NCI-H1092 (cell line): ENCODE measurements around the gene ZNF525.
"Not testable (repeated sequence)": the region's sequence is repeated elsewhere in the genome, so short reads cannot be mapped to it uniquely, and the experiment has no call there.

Experiments used
- DNase-seq: peaks from one replicate; lab custom pipeline; 2025; lab: John Stamatoyannopoulos, UW

Gene ZNF525

DNA sequence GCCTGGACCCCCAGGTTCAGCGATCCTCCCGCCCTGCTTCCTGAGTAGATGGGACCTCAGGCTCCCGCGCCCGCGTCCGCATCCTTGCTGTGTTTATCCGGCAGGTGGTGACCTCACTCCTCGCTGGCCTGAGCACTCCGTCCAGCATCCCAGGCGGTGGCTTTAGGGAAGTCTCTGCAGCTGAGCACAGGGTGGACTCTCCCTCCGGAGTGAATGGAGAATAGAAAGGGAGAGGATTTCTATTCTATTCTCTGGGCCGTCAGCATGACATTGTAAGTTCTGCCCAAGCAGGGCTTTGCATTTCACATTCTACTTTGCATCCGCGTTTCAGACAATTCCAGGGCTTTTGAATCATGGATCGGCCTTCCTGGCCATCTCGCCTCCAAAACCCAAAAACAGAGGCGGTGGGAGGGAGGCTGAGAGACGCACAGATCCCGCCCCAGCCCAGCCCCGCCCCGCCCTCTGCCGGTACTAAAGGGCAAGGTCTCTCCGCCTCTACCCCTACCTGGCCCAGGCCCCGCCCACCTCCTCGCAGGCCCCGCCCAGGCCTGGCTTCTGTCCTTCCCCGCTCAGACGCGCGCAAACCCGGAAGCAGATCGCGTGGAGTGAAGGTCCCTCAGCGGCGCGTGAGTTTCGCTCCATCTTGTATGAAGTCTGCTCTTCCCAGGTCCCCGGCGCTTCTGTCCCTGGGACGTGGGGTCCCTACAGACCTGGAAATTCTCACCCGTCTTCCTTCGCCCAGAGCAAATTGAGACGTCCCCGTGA lies at the start of gene ZNF525:
Gene ZNF525, plus strand, starts transcription at position 572 of the 765 bp plus-strand sequence. CDS start 6,577 bp downstream, outside the sequence.
- DNase-seq, result peak; percentile 59

DNA sequence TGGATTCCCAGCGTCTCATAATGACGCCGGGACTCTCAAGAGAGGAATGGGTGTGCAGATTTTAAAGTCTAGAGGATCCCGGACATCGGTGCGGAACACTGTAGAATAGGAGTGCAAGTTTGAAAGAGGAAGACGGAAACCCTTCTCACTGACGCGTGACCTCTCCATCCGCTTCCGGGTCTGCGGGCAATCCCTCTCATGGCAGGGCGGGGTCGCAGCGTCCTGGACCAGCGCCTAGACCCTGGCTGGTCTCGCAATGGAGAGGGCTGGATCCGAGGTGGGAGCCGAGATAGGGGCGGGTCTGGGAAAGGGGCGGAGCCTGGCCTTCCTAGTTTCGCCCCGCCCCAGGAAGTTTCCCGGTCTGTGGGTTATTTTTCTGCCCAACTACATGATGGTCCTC lies 36.5 kb upstream of the ZNF525 start:
- DNase-seq, result no peak

DNA sequence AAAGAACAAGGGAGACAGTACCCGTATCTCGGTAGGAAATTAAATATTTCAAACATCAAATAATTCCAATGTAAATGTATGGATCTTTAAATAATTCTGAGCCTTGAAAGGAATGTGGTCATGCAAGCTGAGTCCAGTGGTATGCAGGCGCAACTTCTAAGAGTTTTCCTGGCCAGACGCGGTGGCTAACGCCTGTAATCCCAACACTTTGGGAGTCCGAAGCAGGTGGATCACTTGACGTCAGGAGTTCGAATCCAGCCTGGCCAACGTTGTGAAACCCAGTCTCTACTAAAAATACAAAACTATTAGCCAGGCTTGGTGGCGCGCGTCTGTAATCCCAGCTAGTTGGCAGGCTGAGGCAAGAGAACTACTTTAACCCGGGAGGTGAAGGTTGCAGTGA lies 33.0 kb upstream of the ZNF525 start:
- DNase-seq, result no peak

GRCh38 chr19:53333066-53333462 lies 32.4 kb upstream of the ZNF525 start:
- DNase-seq, result no peak

GRCh38 chr19:53333463-53334449 lies 31.7 kb upstream of the ZNF525 start, which contains the start of gene ZNF845:
TSS of gene ZNF845 (plus strand) at chr19:53333749. CDS start at chr19:53341308, 7,559 bp downstream.
- peak; percentile 62 for DNase-seq

GRCh38 chr19:53344403-53344802 lies 21.1 kb upstream of the ZNF525 start:
- DNase-seq, result not testable (repeated sequence)

DNA sequence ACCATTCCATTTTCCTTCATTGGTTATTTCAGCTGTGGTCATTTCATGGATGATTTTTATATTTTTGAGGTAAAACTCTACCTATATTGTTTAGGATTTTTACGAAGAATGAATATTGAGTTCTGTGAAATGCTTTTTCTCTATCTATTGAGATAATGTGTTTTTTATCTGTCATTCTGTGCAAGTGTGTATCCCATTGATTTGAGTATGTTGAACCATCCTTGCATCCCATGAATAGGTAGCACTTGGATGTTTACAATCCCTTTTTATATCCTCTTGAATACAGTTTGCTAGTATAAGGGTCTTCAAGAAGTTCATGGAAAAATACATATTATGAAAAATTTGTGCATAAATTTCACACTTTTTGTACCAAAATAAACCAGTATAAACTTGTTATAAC lies 9.8 kb upstream of the ZNF525 start:
- DNase-seq, result no peak

DNA sequence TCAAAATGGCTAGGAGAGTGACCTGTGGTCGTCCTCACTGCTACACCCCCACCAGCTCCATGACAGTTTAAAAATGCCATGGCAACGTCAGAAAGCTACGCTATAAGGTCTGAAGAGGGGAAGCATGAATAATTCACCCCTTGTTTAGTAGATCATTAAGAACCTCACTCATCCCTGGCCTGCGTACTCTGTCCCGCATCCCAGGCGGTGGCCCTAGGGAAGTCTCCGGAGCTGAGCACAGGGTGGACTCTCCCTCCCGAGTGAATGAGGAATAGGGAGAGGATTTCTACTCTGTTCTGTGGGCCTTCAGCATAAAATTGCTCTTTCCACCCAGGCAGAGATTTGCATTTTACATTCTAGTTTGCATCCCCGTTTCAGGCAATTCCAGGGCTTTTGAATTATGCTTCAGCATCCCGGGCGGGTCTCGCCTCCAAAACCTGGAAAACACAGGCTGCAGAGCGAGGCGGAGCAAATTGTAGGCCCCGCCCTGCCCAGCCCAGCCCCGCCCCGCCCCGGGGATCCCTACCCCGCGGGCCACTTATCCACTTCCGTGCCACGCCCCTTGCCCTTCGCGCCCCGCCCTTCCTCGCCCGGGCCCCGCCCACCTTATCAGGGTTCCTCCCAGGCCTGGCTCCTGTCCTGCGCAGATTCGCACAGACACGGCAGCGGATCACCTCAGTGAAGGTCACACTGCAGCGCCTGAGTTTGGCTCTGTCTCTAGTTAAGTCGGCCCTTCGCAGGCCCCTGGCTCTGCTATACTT lies 7.5 kb upstream of the ZNF525 start:
- no peak for DNase-seq

- not testable (repeated sequence) for DNase-seq
Observed at GRCh38 chr19:53360056-53360455, 5.4 kb upstream of the ZNF525 start.

- DNase-seq, result no peak
Observed at GRCh38 chr19:53365899-53366493, 491 bp downstream of the ZNF525 start.

DNA sequence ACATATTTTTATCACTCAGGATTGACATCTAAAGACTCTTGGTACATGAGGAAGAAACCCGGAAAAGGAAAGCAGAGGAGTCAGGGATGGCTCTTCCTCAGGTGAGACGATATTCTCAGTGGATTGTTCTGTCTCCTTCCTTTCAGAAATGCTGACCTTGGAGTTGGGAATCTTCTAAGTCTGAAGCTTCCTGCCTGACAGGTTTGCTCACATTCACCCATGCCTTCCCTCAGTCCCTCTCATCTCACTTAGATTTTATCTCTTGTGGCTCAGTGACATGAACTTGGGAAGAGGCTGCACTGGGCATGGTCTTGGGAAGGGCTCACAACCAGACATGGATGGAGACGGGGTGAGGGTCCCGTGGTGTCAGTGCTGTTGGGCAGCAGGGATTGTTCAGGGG lies 6.7 kb downstream of the ZNF525 start:
- no peak for DNase-seq

DNA sequence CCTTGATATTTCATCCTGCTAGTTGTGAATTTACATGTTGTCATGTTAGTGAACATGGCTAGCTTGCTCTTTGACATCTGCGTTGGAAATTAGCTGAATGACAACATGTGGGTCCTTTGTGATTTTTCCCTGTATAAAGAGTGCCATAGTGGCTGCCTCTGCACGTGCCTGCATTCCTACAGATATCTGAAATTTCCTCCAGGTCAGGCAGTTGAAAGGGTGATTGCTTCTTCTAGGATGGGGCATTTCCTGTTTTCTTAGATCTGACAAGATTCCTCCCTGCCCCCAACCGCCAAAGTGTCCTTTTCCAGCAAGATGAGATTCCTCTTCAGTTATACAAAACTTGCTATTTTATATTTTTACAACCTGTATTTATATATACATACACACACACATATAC lies 8.8 kb downstream of the ZNF525 start:
- DNase-seq, result no peak

- no peak for DNase-seq
Observed at GRCh38 chr19:53374743-53375142, 9.2 kb downstream of the ZNF525 start.

GRCh38 chr19:53381376-53381775 lies 15.9 kb downstream of the ZNF525 start:
- no peak for DNase-seq

- no peak for DNase-seq
Observed at GRCh38 chr19:53388168-53388567, 22.7 kb downstream of the ZNF525 start.

GRCh38 chr19:53388904-53389303 lies 23.4 kb downstream of the ZNF525 start:
- DNase-seq, result no peak

GRCh38 chr19:53389571-53389970 lies 24.1 kb downstream of the ZNF525 start:
- DNase-seq, result no peak

- no peak for DNase-seq
Observed at GRCh38 chr19:53389978-53390377, 24.5 kb downstream of the ZNF525 start.

DNA sequence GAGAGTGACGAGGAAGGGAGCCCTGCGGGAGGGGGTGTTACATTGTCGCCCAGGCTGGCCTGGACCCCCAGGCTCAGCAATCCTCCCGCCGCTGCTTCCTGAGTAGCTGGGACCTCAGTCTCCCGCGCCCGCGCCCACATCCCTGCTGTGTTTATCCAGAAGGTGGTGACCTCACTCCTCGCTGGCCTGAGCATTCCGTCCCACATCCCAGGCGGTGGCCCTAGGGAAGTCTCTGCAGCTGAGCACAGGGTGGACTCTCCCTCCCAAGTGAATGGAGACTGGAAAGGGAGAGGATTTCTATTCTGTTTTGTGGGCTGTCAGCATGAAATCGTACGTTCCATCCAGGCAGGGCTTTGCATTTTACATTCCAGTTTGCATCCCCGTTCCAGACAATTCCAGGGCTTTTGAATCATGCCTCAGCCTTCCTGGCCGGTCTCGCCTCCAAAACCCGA lies 29.0 kb downstream of the ZNF525 start:
- peak; percentile 34 for DNase-seq

DNA sequence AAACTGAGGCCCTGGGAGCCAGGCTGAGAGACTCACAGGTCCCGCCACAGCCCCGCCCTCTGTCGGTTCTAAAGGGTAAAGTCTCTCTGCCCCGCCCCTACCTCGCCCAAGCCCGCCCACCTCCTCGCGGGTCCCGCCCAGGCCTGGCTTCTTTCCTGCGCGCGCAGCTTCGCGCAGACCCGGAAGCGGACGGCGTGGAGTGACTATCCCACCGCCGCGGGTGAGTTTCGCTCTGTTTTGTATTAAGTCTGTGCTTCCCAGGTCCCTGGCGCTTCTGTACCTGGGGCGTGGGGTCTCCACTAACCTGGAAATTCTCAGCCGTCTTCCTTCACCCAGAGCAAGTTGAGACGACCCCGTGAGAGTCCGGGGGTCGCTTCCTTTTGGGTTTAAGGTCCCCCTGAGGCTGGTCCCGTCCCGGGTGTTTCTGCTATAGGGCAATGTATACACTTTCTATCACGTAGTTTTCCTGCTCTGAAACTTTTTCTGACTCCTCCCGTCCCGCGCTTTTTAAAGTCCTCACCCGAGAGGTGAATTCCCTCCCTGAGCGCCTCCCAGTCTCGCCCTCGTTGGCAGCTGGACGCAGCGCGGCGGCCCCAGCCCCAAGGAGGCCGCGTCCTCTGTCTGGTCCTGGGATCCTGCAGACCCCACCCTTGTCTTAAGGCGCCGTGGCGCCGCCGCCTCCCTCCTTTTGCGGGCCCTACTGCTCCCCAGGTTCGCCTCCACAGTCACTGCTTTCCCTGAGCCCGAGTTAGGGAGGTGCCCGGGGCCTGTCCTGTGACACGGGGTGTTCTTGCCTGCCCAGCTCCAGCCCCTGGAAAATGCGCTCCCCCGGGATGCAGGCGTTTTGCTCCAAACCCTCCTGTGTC lies 29.7 kb downstream of the ZNF525 start, which contains the start of gene ZNF765:
Gene ZNF765, plus strand, starts transcription at position 176 of the 866 bp plus-strand sequence. CDS start 2,867 bp downstream, outside the sequence.
- DNase-seq, result peak; percentile 64
